MM.1S (cell line): Measurements from ENCODE around the gene CPXM2.

Source experiments
- DNase-seq: peaks from one replicate; pipeline ENCODE4 v3.0.0-alpha.2; 2015
- H2AFZ ChIP-seq: fragments of 300-600 bp; sonication (generic); 2 replicates; pipeline ENCODE4 v1.6.0; 2016; ENCODE audit warnings: antibody characterized with exemption, low read length
- H3F3A ChIP-seq: fragments of 300-600 bp; sonication (generic); 2 replicates; pipeline ENCODE4 v1.6.1; 2016; ENCODE audit warnings: mild to moderate bottlenecking, antibody characterized with exemption, low read length, moderate library complexity, mixed read lengths; ENCODE audit not compliant: insufficient read depth
- H3K27ac ChIP-seq: fragments of 300-600 bp; sonication (generic); 2 replicates; pipeline ENCODE4 v1.5.1; 2016; ENCODE audit warnings: mild to moderate bottlenecking, low read length
- H3K27me3 ChIP-seq: fragments of 300-600 bp; sonication (generic); replicated peaks from 2 replicates; pipeline ENCODE4 v1.6.0; 2016; ENCODE audit warnings: low read length; ENCODE audit not compliant: insufficient read depth
- H3K36me3 ChIP-seq: fragments of 300-600 bp; sonication (generic); replicated peaks from 2 replicates; pipeline ENCODE4 v1.6.1; 2016; ENCODE audit warnings: mild to moderate bottlenecking, low read length, mixed read lengths; ENCODE audit not compliant: insufficient read depth
- H3K4me1 ChIP-seq: fragments of 300-600 bp; sonication (generic); 2 replicates; pipeline ENCODE4 v1.6.1; 2016; ENCODE audit warnings: low read length, mixed read lengths
- H3K4me2 ChIP-seq: fragments of 300-600 bp; sonication (generic); 2 replicates; pipeline ENCODE4 v1.6.0; 2016; ENCODE audit warnings: low read depth, low read length
- H3K4me3 ChIP-seq: fragments of 300-600 bp; sonication (generic); 2 replicates; pipeline ENCODE4 v1.5.1; 2016; ENCODE audit warnings: low read length, mixed read lengths
- H3K79me2 ChIP-seq: fragments of 300-600 bp; sonication (generic); 2 replicates; pipeline ENCODE4 v1.6.1; 2016; ENCODE audit warnings: mixed run types, low read length, mixed read lengths
- H3K9ac ChIP-seq: fragments of 300-600 bp; sonication (generic); 2 replicates; pipeline ENCODE4 v1.6.1; 2016; ENCODE audit warnings: low read length, mixed read lengths
- H3K9me2 ChIP-seq: fragments of 300-600 bp; sonication (generic); replicated peaks from 2 replicates; pipeline ENCODE4 v1.6.1; 2016; ENCODE audit warnings: mild to moderate bottlenecking, low read length, mixed read lengths; ENCODE audit not compliant: insufficient read depth
- H3K9me3 ChIP-seq: fragments of 300-600 bp; sonication (generic); replicated peaks from 2 replicates; pipeline ENCODE4 v1.6.1; 2016; ENCODE audit warnings: mild to moderate bottlenecking, low read length, mixed read lengths; ENCODE audit not compliant: insufficient read depth
- H4K20me1 ChIP-seq: fragments of 300-600 bp; sonication (generic); 2 replicates; pipeline ENCODE4 v1.6.1; 2016; ENCODE audit warnings: mild to moderate bottlenecking, low read length, moderate library complexity, mixed read lengths; ENCODE audit not compliant: insufficient read depth
- EZH2 ChIP-seq: fragments of 300-600 bp; sonication (generic); optimal IDR thresholded peaks from 2 replicates; pipeline ENCODE3; 2017; ENCODE audit warnings: low read depth, mild to moderate bottlenecking, antibody characterized with exemption, low read length, mixed read lengths
- EZH2phosphoT487 ChIP-seq: fragments of 300-600 bp; sonication (generic); IDR thresholded peaks from 2 replicates; pipeline ENCODE4 v1.6.1; 2018; ENCODE audit warnings: antibody characterized with exemption, low read length
- TF ChIP-seq, protein P1 (sequence below): fragments of 300-600 bp; sonication (generic); IDR thresholded peaks from 2 replicates; pipeline ENCODE4 v1.5.1; 2016; ENCODE audit warnings: antibody characterized with exemption, low read length, mixed read lengths

The CPXM2 gene

DNA sequence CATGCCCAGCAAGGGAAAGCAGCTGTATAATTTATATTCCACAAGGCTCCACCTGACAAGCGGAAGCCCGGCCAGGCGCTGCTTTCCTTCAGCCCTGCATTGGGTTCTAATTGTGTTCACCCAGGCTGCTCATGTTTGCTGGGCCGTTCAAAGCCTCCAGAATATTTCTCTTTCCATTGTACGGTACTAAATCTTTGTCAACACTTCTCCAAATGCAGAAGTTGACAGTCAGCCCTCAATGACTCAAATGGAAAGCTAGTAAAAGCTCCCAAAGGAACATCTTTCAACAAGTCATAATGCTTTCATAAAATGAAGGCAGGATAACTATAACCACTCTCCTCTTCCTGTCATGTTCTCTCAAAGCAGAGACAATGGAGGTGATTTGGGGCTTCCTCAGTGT, 17.8 kb upstream of the CPXM2 start:
- Histone ChIP-seq H3K36me3 (no peaks in the 10 kb centered on the region), H3K9ac (no peak overlapping the region)

DNA sequence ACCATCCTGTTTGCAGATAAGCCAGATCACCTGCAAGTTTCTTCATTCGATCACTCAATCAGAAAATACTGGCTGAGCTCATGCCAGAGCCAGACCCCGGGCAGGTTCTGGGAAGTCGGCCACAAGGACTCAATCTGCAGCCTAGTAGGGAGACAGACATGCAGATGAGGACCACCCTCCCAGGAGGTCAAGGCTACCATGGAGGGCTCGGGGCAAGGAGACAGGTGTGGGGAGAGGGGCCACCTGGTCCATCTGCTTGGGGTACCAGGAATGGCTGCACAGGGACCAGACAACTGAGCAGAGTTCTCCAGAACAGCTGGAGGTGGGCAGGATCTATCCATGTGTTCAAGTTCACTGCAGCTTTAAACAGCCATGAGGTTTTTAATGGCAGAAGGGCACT, 16.8 kb upstream of the CPXM2 start:
- Histone ChIP-seq H3K79me2 (no peaks in the 10 kb centered on the region), H3K27me3 (peaks cover 19% of the 10 kb centered on the region)
- TF ChIP-seq EZH2 (no peak), EZH2phosphoT487 (no peak)
- TF ChIP-seq, protein P1, sequence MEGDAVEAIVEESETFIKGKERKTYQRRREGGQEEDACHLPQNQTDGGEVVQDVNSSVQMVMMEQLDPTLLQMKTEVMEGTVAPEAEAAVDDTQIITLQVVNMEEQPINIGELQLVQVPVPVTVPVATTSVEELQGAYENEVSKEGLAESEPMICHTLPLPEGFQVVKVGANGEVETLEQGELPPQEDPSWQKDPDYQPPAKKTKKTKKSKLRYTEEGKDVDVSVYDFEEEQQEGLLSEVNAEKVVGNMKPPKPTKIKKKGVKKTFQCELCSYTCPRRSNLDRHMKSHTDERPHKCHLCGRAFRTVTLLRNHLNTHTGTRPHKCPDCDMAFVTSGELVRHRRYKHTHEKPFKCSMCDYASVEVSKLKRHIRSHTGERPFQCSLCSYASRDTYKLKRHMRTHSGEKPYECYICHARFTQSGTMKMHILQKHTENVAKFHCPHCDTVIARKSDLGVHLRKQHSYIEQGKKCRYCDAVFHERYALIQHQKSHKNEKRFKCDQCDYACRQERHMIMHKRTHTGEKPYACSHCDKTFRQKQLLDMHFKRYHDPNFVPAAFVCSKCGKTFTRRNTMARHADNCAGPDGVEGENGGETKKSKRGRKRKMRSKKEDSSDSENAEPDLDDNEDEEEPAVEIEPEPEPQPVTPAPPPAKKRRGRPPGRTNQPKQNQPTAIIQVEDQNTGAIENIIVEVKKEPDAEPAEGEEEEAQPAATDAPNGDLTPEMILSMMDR, result no peak

More for the DNA sequence above, 17.8 kb upstream of the CPXM2 start:
- DNase-seq, result no peak
- Histone ChIP-seq H3F3A (no peaks in the 10 kb centered on the region), H3K4me1 (no peaks in the 10 kb centered on the region), H3K9me3 (no peaks in the 10 kb centered on the region), H3K27ac (no peak overlapping the region), H2AFZ (no peak overlapping the region), H3K4me3 (no peak overlapping the region), H3K4me2 (no peak overlapping the region), H3K9me2 (no peaks in the 10 kb centered on the region), H3K79me2 (no peaks in the 10 kb centered on the region), H4K20me1 (no peaks in the 10 kb centered on the region), H3K27me3 (peaks cover 19% of the 10 kb centered on the region)
- no peak for TF ChIP-seq EZH2phosphoT487
- no peak for TF ChIP-seq EZH2
- TF ChIP-seq, protein P1, result no peak

DNA sequence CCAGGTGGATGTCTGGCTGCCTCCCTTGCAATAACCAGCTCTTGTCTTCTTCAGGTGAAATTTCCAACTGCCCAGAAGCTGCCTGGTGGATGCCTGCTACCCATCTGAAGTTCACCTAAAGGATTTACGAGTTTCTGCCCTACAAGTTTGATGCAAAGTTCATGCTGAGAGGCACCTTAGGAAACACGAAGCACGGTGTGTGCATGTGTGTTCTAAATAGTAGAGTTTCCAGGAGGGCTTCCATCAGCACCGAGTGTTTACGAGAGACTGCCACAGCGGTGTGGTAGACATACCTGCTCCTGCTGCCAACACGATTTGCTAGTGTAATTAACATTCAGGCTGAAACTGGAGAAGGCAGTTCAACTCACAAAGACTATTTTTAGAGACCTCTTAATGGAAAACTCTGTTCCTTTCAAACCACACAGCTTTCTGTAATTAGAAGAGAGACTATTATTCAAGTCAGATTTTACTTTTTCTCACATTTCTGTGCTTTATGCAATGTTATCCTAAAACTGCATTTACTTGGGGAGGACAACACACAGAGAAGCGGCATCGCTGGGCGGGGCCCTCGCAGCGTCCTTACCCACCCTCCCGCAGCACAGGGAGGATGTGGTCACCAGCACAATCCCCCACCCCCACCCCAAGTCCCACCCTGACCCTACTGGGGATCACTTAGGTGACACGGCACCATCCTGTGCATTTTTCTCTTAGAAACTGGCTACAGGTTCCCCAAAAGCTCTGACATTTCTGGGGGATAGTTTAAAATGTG, 15.5 kb upstream of the CPXM2 start:
- TF ChIP-seq EZH2 (no peak), EZH2phosphoT487 (no peak)
- TF ChIP-seq, protein P1, result no peak
- Histone ChIP-seq H3K4me3 (no peak overlapping the region), H3F3A (no peaks in the 10 kb centered on the region), H4K20me1 (no peaks in the 10 kb centered on the region), H3K4me1 (no peaks in the 10 kb centered on the region), H3K36me3 (no peaks in the 10 kb centered on the region), H3K79me2 (no peaks in the 10 kb centered on the region), H3K9ac (no peak overlapping the region), H3K27ac (no peak overlapping the region), H3K27me3 (peaks cover 19% of the 10 kb centered on the region), H3K9me2 (no peaks in the 10 kb centered on the region), H3K9me3 (no peaks in the 10 kb centered on the region), H3K4me2 (no peak overlapping the region), H2AFZ (no peak overlapping the region)
- DNase-seq, result no peak

More for the DNA sequence above, 16.8 kb upstream of the CPXM2 start:
- Histone ChIP-seq H3K27ac (no peak overlapping the region), H3K9me2 (no peaks in the 10 kb centered on the region), H3K36me3 (no peaks in the 10 kb centered on the region), H3K4me2 (no peak overlapping the region), H2AFZ (no peak overlapping the region), H3F3A (no peaks in the 10 kb centered on the region), H3K9ac (no peak overlapping the region), H3K9me3 (no peaks in the 10 kb centered on the region), H4K20me1 (no peaks in the 10 kb centered on the region), H3K4me1 (no peaks in the 10 kb centered on the region), H3K4me3 (no peak overlapping the region)
- no peak for DNase-seq
